GM12801 (cell line): ENCODE data around the gene ETV1.

Source experiments
- TF ChIP-seq, protein P1 (sequence below): IDR thresholded peaks from one replicate; pipeline ENCODE4 v1.5.1; 2011; ENCODE audit warnings: control low read depth; ENCODE audit not compliant: insufficient read length; ENCODE audit errors: extremely low read depth

Gene ETV1

DNA sequence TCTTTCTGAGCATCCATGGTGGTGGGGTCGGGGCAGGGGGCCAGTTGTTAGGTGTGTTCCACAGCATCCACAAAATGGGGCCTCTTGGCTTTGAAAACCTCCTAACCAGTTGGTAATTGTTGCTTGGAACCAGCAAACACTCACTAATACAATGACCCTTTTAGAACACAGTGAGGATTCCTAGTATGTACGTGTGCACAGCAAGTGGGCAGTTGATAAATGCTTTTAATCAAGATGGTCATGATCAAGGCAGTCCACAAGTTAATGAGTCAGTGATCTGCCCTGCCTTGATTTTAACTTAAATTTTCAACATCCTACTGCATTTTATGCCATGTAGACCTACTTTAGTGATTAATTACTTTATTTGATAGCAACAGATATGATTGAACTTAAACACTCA lies 103.1 kb downstream of the ETV1 start:
- TF ChIP-seq, protein P1, sequence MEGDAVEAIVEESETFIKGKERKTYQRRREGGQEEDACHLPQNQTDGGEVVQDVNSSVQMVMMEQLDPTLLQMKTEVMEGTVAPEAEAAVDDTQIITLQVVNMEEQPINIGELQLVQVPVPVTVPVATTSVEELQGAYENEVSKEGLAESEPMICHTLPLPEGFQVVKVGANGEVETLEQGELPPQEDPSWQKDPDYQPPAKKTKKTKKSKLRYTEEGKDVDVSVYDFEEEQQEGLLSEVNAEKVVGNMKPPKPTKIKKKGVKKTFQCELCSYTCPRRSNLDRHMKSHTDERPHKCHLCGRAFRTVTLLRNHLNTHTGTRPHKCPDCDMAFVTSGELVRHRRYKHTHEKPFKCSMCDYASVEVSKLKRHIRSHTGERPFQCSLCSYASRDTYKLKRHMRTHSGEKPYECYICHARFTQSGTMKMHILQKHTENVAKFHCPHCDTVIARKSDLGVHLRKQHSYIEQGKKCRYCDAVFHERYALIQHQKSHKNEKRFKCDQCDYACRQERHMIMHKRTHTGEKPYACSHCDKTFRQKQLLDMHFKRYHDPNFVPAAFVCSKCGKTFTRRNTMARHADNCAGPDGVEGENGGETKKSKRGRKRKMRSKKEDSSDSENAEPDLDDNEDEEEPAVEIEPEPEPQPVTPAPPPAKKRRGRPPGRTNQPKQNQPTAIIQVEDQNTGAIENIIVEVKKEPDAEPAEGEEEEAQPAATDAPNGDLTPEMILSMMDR = no peak

DNA sequence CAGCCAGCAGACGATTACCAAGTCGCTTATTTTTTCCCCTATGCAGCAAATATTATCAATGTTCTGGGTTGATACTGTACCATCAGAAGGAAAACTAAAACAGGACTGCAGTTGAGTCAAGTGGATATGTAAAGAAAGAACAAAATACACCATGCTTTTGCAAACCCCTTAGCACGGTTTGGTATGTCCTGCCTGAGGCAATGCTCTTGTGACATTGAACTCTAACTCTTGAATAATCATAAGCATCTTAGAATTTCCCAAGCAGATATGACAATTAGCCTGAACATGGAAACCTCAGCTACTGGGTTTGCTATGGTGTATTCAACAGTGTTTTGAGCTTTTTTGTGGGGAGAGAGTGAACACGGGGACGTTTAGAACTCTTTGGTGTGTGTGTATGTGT lies 107.4 kb downstream of the ETV1 start:
- TF ChIP-seq, protein P1 = no peak

DNA sequence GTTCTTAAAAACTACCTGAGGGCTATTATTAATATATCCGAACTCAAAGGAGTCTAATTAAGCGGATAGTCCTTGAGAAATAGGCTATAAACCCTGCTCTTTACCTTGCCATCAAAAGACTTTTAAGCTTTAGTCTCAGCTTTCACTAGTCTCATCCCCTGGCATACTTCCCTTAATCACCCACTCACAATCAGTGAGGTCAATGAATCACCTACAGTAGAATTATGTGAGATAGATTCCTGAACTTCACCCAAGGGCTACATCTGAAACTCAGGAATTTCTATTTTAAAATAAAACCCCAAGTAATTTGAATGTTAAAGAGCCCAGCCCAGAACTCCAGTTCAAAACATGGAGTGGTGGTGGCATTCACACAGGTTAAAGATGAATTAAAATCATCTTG lies 108.7 kb downstream of the ETV1 start:
- TF ChIP-seq, protein P1 = no peak

DNA sequence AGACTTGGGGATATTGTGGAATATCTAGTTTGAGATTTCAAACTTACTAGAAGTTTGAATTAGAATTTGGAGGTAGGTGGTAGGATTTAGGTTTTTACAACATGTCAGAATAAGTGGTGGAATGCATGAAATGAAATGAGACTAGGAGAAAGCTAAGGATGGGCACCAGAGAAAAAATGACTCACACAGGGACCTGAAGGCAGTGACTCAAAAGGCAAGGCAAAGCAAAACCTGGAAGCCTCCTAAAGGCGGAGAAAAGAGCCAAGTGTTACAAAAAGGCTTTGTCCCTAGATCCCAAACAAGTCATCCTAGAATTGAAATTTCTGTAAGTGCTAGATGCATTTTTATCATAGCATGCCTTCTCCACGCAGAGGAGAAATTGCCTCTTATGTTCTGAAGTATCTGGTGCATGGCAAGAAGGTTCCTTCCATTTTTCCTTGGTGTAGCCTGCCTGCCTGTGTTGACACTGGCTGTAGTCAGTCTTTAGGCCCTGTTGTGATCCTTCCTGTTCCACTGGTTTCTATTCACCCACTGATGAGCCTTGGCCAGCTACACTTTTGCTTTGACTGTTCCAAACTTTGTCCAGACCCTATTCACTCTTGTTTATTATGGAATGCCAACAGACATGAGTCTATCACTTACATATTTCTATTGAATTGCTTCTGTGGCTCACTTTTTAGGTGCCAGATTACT lies 109.3 kb downstream of the ETV1 start:
- TF ChIP-seq, protein P1 = no peak

DNA sequence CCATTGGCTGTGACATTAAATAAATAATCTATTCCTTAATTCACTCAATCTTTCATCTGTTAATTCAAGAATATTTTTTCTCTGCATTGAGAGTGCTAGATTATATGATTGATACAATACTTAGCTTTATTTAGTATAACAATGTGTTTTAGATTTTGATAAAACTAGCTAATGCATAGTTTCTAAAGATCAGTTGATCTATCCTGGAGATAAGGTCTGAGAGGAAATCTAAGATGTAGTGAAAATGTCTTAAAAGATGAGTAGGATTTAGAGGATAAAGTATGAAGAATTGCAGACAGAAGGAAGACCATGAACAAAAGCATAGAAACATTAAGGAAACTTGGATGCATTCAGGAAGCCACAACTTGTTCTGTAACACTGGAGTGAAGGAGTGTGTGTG lies 110.3 kb downstream of the ETV1 start:
- TF ChIP-seq, protein P1 = no peak

DNA sequence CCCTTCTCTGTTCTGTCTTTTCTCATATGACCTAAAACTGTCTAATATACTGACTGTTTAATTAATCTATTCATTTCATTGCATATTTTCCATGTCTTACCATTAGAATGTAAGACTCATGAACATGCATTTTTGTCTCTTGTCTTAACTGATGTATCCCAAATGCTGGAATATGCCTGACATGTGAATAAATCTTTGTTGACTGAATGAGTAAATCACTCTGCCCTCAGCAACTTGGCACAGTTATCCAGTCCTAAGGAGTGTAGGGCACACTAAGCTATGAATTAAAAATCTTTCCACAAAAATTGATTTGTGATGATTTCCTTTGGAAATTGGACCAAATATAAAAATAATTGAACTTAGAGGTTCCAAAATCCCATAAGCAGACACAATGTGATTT lies 111.3 kb downstream of the ETV1 start:
- TF ChIP-seq, protein P1 = no peak

DNA sequence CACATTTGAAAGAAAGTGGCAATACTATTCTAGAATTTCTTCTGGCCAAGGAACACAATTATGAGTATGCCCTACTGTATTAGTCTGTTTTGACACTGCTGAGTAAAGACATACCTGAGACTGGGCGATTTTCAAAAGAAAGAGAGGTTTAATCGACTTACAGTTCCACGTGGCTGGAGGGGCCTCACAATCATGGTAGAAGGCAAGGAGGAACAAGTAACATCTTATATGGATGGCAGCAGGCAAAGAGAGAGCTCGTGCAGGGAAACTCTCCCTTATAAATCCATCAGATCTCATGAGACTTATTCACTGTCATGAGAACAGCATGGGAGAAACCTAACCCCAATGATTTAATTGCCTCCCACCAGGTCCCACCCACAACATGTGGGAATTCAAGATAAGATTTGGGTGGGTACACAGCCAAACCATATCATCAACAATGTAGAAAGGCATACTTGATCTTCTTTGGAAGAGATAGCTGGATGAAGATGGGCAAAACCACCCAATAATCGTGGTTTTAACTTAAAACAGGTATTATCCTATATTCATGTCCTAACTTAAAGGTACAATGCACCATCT lies 113.9 kb downstream of the ETV1 start:
- TF ChIP-seq, protein P1 = no peak

DNA sequence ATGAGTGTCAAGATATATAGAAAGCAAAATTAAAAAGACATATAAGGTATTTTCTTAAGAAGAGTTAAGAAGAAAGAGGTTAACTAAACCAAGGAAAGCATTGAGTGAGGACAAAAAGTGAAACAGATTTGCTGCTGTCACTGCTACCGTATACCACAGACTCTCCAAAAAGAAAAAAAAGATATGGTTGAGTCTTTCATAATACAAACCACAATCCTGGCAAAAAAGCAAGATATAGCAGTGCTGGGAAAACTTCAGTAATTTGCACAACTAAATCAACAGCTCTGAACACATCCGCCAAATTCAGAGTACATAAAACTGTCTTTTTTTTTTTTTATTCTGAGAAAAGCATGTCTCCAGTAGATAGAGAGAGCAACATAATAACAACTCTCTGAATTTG lies 114.7 kb downstream of the ETV1 start:
- TF ChIP-seq, protein P1 = no peak
